Nephron progenitor cell (in vitro differentiated cells): ENCODE measurements around the gene KDM4B.
A peak's percentile ranks its signal among the peaks of the same experiment; 100 is the strongest.

Experiments used
- DNase-seq: peaks from one replicate; pipeline ENCODE4 v3.0.0; 2021
- H3K27ac Mint-ChIP-seq: 2 replicates; pipeline ENCODE4 v1.8.0; 2021; ENCODE audit warnings: mild to moderate bottlenecking, moderate library complexity, mixed read lengths
- H3K27me3 Mint-ChIP-seq: 2 replicates; pipeline ENCODE4 v1.8.0; 2021; ENCODE audit warnings: mild to moderate bottlenecking, low read depth, mixed read lengths; ENCODE audit not compliant: poor library complexity
- H3K36me3 Mint-ChIP-seq: 2 replicates; pipeline ENCODE4 v1.8.0; 2021; ENCODE audit warnings: low read depth, mixed read lengths
- H3K4me1 Mint-ChIP-seq: 2 replicates; pipeline ENCODE4 v1.8.0; 2021; ENCODE audit warnings: mixed read lengths
- H3K4me3 Mint-ChIP-seq: 2 replicates; pipeline ENCODE4 v1.8.0; 2021; ENCODE audit warnings: mild to moderate bottlenecking, moderate library complexity, mixed read lengths
- H3K9me3 Mint-ChIP-seq: 2 replicates; pipeline ENCODE4 v1.8.0; 2021; ENCODE audit warnings: mild to moderate bottlenecking, moderate library complexity, mixed read lengths
- TF ChIP-seq, protein P1 (sequence below): fragments of 200-600 bp; sonication (generic); IDR thresholded peaks from 2 replicates; pipeline ENCODE4 v1.5.0; 2021; ENCODE audit warnings: antibody characterized with exemption

KDM4B gene

DNA sequence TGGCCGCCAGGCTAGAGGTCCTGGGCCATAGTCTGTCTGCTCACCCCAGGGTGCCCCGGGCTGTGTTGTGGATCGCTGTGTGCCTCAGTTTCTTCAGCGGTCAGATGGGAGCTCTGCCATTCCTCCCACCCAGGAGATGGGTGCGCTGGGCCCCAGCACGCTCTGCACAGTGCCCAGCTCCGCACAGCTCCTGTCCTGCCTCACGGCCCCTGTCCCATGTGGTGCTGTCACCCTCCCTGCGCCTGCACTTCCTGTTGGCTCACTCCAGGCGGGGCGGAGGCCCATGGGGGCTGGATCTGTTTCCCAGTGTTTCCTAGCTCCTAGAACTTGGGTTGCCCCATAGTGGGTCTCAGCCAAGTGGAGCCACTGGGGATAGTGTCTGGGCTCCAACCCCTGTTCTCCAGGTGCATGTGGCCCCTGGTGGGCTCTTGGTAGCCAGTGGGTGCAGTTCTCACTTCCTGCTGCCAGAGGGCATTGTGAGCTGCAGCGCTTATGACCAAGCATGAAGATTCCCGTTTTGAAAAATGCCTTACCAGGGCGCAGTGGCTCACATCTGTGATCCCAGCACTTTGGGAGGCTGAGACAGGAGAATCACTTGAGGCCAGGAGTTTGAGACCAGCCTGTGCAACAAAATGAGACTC is 69.8 kb downstream of the KDM4B start:
- no peaks in the 10 kb centered on the region for H3K27me3 Mint-ChIP-seq
- H3K4me3 Mint-ChIP-seq = no peak overlapping the region
- H3K9me3 Mint-ChIP-seq = no peaks in the 10 kb centered on the region
- peaks cover 32% of the 10 kb centered on the region for H3K36me3 Mint-ChIP-seq
- no peak overlapping the region for H3K27ac Mint-ChIP-seq
- TF ChIP-seq, protein P1, sequence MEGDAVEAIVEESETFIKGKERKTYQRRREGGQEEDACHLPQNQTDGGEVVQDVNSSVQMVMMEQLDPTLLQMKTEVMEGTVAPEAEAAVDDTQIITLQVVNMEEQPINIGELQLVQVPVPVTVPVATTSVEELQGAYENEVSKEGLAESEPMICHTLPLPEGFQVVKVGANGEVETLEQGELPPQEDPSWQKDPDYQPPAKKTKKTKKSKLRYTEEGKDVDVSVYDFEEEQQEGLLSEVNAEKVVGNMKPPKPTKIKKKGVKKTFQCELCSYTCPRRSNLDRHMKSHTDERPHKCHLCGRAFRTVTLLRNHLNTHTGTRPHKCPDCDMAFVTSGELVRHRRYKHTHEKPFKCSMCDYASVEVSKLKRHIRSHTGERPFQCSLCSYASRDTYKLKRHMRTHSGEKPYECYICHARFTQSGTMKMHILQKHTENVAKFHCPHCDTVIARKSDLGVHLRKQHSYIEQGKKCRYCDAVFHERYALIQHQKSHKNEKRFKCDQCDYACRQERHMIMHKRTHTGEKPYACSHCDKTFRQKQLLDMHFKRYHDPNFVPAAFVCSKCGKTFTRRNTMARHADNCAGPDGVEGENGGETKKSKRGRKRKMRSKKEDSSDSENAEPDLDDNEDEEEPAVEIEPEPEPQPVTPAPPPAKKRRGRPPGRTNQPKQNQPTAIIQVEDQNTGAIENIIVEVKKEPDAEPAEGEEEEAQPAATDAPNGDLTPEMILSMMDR = peak; percentile 46
- DNase-seq = no peak
- peaks cover 19% of the 10 kb centered on the region for H3K4me1 Mint-ChIP-seq

DNA sequence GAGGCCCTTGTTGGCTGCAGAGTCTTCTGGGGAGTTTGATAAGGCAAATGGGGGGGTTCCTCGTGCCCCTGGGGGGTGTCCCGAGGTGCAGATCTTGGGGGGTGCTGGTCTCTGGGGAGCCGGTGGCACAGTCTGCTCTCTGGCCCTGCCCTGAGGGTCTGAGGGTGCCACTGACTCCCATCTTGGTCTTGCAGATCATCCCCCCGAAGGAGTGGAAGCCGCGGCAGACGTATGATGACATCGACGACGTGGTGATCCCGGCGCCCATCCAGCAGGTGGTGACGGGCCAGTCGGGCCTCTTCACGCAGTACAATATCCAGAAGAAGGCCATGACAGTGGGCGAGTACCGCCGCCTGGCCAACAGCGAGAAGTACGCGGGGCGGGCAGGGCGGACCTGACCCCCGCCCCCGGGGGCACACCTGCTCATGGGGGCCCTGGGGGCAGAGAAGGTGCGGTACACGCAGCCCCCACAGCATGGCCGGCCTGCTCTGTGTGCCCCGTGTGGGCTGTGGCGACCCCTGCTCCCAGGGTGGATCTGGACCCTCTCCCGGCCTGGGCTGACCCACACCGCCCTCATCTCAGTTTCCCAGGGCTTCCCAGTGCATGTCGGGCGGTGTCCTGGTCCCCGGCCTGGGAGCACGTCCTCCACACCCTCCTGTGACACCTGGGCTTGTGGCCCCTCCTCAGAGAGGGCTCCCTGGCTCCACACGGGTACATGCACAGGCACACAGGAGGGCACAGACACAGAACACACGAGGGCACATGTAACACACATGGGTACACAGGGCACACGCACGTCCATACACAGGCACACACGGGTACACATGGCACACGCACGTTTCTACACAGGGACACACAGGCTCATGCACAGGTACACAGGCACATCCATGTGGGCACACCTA is 71.0 kb downstream of the KDM4B start:
- H3K27me3 Mint-ChIP-seq = no peaks in the 10 kb centered on the region
- H3K9me3 Mint-ChIP-seq = no peaks in the 10 kb centered on the region
- no peak overlapping the region for H3K4me3 Mint-ChIP-seq
- peaks cover 17% of the 10 kb centered on the region for H3K4me1 Mint-ChIP-seq
- H3K27ac Mint-ChIP-seq = no peak overlapping the region
- TF ChIP-seq, protein P1 = no peak
- H3K36me3 Mint-ChIP-seq = peaks cover 27% of the 10 kb centered on the region
- no peak for DNase-seq

DNA sequence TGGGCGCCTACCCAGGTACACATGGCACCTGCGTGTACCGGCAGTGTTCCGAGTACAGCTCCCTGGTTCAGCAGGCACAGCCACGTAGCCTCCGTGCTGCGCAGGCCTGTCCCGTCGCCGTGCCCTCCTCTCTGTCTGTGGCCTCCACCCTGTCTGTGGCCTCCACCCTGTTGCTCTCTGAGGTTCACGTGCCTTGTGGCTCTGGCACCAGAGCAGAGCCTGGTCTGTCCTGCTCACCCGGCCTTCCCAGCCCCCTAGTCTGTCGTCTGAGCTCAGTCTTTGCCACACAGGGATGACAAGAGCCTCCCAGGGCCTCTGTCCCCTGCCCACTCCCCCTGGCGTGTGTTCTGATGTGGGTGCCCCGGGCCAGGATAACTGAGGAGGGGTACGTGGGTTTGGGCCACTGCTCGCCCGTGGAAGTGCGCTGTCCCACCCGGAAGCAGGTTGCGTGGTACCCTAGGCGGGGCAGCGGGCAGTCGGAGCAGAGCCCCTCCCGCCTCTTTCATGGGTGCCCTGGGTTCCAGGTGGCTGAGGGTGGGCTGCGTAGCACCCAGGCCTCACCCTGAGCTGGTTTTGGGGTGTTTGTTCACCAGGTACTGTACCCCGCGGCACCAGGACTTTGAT is 71.7 kb downstream of the KDM4B start:
- TF ChIP-seq, protein P1 = no peak
- peaks cover 25% of the 10 kb centered on the region for H3K4me1 Mint-ChIP-seq
- H3K9me3 Mint-ChIP-seq = no peaks in the 10 kb centered on the region
- no peak overlapping the region for H3K4me3 Mint-ChIP-seq
- no peak for DNase-seq
- peaks cover 27% of the 10 kb centered on the region for H3K36me3 Mint-ChIP-seq
- H3K27me3 Mint-ChIP-seq = no peaks in the 10 kb centered on the region
- no peak overlapping the region for H3K27ac Mint-ChIP-seq

DNA sequence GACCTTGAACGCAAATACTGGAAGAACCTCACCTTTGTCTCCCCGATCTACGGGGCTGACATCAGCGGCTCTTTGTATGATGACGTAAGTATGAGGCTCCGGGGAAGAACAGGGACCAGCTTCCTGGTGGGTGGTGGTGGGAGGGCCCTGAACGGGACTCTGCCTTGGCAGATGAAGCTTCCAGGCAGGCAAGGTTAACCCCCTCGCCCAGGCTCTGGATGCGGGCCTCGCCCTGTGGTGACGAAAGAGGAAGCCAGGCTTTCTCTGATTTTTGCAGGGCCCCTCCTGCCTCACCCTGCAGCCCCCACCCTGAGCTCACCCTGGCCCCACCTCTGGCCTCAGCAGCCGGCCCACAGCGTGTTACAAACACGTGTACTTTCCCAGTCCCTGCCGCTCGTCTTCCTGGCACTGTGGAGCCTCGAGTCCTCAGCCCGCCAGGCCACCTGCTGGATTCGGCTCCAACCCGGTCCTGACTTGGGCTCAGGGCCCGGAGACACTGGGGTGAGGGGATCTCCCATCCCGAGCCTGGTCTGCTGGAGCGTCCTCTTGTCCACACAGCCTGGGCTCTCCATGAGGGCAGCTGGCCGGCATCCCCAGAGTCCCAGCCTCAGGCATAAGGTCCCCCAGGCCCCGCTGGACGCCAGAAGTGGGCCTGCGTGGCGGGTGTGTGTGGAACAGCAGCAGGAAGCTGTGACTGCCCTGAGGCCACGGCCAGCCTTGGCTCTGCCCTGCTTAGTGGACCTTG is 72.4 kb downstream of the KDM4B start:
- DNase-seq = no peak
- Mint-ChIP-seq H3K27ac (peak overlapping the region; percentile 78), H3K4me1 (peaks cover 32% of the 10 kb centered on the region), H3K27me3 (no peaks in the 10 kb centered on the region), H3K36me3 (peaks cover 27% of the 10 kb centered on the region), H3K4me3 (no peak overlapping the region), H3K9me3 (no peaks in the 10 kb centered on the region)
- TF ChIP-seq, protein P1 = no peak

DNA sequence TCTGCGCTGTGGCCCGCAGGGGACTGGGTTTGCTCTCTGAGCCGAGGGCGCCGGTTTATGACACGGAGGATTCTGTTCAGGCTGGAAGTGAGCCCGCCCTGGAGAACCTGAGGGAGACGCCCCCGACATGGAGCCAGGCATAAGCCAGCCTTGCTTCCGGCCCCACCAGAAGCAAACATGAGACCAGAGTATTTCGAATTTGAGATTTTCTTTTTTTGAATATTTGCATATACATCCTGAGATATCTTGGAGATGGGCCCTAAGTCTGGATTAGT is 72.9 kb downstream of the KDM4B start:
- peaks cover 34% of the 10 kb centered on the region for H3K4me1 Mint-ChIP-seq
- peaks cover 24% of the 10 kb centered on the region for H3K36me3 Mint-ChIP-seq
- TF ChIP-seq, protein P1 = no peak
- no peak for DNase-seq
- no peak overlapping the region for H3K4me3 Mint-ChIP-seq
- no peaks in the 10 kb centered on the region for H3K9me3 Mint-ChIP-seq
- H3K27ac Mint-ChIP-seq = peak overlapping the region; percentile 78
- no peaks in the 10 kb centered on the region for H3K27me3 Mint-ChIP-seq
